NCI-H128 (cell line): Measurements from ENCODE around the gene PGLYRP4.

ENCODE experiments used
- DNase-seq: peaks from one replicate; lab custom pipeline; 2025; ENCODE audit not compliant: unreplicated experiment; lab: John Stamatoyannopoulos, UW

Gene PGLYRP4

DNA sequence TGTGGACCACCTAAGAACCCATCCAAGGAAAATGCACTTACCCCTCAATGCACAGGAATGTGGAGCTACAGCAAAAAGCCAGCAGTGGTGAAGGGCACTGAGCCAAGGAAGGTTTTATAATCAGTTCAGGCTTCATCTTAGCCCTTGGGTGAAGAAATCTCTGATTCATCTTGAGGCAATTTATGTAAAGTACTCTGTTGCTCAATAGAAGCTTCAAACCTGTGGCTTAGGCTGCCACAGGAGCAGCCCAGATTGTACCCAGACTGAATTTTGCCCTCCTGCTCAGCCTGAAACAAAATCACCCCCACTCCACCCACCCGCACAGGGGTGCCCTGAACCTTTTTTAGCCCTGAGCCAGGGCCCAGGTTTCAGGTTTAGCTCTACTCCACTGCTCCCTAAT is 26.9 kb upstream of the PGLYRP4 start, which contains the start of gene S100A12:
Gene S100A12, minus strand, starts transcription at position 111 of the 400 bp plus-strand sequence. CDS start 1,029 bp downstream, outside the sequence.
- no peak for DNase-seq

DNA sequence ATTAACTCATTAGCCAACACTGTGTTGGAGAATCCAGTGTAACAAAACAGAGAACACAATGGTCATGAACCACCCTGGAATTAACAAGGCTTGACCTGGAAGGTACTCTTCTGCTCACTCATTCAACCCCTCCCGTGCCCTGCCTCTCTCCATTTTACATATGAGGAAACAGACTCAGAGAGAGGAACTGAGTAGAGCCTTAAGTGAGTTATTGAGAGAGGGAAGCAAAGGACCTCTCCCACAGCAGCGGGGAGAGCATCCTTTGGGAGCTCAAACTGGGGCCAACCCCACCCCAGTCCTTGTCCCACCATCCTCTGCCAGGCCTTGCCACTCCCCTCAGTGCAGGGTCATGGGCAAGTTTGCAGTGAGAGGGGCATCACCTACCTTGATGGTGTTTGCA is 25.4 kb upstream of the PGLYRP4 start:
- DNase-seq = no peak

DNA sequence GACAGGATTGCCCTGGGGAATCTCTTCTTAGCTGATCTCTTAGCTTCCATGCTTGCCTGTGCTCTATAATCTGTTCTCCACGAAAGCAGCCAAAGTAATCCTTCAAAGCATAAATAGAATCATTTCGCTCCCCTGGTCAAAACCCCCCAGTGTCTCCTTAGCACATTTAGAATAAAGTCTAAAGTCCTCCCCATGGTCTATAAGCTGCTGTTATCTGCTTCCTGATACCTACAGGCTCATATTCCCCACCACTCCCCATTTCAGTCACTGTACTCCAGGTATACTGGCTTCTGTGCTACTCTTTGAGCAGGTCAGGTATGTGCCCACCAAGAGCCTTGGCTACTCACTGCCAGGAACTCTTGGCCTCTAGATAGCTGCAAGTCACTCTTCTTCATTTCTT is 23.9 kb upstream of the PGLYRP4 start:
- DNase-seq = no peak

DNA sequence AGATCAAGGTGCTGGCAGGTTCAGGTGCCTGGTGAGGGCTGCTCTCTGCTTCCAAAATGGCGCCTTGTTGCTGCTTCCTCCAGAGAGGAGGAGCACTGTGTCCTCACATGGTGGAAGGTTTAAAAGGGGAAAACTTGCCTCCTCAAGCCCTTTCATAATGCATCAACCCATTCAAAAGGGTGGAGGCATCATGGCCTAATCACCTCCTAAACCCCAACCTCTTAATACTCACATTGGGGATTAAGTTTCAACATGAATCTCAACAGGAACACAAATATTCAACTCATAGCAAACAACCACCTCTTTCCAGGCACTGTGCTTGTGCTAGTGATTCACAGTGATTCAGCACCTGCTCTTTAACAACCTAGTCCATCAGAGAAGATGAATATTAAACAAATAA is 22.6 kb upstream of the PGLYRP4 start:
- DNase-seq = no peak

DNA sequence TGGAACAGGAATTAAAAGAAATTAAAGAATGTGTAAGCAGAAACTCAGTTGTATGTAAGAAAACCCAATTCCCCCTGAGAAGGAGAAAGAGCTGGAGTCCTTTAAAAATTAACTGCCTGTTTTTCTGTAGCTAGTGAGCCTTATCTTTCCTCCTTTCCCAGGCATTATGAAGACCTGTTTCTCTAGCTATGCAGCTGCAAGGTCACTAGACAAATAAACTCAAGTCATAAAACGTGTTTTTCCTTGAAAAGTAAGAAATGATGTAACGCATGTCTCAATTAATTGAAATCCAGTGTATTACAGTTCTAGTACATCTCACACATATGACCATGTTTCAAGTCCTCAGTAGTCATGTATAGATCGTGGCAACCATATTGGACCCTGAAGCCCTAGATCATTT is 21.5 kb upstream of the PGLYRP4 start:
- DNase-seq = no peak

DNA sequence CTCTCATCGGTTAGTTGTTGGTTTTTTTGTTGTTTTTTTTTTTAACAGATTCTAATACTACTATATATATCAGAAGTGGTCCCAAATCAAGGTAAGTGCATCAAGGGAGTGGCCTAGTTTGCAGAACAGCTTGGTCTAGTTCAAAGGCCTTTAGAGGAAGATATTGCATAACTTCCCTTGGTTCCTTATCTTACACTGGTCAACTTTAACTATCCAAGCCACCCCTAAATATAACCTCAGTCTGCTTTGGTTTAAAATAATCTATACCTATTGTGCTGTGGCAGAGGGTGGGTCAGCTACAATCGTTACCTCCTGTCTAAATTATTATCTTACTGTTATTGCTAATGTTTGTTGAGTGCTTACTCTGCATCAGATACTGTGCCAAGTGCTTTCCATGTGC is 19.9 kb upstream of the PGLYRP4 start:
- DNase-seq = no peak

DNA sequence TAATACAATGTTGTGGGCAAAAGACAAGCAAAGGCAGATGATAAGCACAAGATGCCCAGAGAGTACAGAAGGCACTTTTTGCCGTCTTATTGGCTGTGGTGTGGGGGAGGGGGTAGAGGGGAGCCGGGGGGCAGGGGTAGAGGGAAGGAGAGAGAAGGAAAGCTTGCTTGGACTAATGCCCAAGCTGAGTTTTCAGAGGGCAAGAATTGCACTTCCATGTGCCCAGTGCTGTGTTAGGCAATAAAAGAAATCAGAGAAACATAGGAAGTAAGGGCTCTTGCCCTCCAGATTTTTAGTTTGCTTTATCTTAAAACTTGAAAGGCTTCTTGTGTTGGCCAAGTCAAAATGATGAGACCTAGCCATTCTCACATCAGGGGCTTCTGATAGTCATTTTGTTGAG is 18.4 kb upstream of the PGLYRP4 start:
- no peak for DNase-seq

DNA sequence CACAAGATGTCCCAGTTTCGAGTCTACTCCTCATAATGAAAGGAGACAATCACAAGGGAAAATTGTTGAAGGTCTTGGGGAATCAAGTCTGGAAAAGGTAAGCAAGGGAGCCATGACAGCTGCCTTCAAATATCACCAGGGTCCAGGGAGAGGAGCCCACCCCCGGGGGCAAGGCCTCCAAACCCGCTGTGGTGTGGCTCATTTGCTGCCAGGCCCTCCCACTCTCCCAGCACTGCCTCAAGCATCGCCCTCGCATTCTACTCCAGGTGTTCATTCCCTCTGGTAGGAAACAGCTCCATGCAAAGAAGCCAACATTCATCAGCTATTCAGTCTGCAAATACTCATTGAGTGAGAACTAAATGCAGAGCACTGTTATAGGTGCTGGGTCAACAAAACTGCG is 17.6 kb upstream of the PGLYRP4 start:
- no peak for DNase-seq

DNA sequence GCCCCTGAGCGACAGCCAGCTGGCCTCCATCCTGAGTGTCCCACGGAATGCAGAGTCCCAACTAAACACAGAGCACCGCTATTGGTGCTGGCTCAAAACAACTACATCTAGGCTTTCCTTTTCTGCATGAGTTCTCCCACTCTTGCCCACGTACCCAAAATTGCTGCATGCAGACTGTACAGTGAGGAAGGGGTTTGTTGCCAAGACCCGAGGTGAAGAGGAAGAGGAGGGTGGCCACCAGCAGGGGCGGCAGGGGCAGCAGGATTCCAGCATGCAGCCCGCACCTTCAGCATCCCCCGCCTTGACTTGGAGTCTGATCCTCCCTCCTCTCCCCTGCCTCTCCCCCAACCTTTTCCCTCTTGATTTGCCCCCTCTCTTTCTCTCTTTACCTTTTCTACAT is 17.1 kb upstream of the PGLYRP4 start:
- DNase-seq = no peak

DNA sequence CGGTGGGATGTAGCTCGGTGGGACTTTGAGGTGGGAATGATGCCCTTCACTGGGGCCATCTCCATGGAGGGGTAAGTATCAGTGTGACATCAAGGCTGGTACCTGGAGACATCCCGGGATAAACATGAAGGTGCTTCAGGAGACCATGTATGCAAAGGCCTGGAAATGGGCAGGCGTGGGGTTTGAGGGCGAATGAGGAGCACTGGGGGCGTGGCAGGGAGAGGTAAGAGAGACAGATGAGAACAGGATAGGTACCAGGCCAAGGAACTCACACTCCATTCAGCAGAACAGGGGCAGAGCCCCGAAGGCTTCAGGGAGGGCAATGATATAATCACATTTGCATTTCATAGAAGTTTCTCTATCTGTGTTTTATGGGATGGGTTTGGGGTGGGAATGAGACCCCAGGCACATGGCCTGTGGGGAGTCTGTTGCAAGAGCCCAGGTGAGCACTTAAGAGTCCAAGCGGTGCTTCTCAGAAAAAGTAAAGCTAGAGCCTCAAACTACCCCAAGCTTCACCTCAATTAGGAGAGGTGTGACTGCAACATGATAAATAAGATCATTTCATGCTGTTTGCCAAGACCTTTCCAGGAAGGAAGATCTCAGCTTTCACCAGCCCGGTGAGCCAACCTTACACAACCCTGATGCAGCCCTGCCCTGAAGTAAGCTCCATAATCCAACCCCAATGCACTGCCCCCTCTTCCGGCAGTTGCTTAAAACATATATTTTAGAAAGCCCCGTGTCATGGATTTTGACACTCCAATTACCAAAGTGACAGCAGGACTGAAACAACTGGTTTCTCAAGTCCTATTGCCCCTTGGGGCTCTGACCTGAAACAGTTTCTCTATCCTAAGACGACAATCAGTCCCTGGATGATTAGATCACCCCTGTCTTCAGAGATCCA is 16.4 kb upstream of the PGLYRP4 start:
- no peak for DNase-seq

DNA sequence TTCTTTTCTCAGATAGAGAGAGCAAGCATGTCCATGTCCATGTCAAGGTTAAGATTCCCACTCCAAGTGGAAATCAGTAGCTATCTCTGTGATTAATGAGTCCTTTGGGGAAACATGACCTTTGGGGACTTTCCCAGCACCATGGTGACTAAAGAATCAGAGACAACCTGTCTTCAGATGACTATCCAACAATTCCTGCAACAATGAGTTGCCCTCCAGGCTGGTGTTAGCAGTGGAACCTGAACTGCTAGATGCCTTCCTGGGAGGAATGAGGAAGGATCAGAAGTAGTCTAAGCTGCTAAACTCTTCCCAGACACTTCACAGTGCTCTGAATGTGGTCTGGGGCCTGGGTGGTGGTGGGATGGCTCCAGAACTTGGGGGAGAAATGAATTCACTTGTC is 15.5 kb upstream of the PGLYRP4 start:
- DNase-seq = no peak

DNA sequence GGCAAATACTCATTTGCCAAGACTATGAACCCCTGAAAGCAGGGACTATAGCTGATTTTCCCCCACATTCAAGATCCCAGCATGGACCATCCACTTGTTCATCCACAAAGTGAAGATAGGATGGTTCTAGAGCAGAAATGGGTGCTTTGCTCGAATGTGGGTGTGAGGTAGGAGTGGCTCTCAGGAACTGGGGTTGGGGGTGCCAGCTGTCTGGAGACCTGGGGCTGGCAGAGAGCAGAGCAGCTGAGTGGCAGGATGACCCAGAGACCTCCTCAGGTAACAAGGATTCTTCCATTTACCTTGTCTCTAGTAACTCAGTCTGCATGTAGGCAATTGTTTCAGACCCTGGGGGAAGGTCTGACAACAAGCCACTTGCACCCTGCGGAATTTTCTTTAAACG is 15.0 kb upstream of the PGLYRP4 start:
- DNase-seq = no peak

DNA sequence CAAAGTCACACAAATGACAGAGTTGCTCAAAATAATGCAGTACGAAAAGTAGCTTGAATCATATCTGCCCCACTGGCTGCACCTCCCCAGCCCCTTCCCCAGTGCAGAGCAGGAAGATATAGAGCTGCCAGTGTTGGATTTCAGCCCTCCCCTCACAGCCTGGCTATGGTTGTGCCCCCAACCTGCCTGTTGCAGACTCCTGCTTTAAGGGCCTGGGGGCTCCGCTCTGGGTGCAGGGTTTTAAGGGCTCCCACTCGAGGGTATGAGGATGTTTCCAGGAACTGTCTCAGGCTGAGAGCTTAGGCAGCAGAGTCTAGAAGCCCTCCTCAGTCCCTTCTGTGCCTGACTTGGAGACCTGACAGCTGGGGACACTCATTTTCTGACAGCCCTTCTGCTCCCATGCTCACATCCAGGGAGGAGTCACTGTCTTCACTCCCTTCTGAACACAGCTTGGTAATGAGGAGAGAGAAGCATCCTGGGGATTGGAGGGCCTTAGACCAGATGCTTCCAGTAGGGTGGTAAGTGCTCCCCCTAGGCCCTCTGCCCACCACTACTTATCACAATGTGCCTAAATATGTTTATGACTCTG is 13.6 kb upstream of the PGLYRP4 start:
- no peak for DNase-seq

DNA sequence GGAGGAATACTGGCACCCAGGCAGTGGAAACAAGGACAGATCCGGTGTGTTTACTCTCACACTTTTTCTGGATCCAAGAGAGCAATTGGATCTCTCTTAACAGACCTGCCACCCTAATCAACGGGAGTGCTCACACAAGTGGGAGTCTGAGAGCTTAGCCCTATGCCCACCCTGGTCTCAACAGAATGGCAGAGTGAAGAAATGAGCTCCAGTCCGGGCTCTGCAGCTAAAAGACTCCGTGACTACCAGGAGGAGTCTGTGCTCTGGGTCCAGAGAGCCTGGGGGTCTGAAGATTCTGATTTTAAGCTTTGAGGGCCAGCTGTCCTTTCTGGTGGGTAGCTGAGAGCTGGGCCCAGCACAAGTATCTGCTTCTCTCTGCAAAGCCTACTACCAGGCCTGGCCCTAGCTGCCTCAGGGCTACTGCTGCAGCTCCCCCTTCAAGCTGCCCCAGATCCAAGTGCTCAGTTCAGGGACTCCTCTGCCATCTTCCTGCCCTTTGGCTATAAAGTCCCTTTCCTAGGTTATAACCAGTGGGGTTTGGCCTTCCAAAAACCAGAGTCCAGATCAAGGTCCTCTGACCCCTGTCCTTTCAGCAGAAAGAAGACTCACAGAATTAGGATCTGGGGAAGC is 13.0 kb upstream of the PGLYRP4 start:
- DNase-seq = no peak

DNA sequence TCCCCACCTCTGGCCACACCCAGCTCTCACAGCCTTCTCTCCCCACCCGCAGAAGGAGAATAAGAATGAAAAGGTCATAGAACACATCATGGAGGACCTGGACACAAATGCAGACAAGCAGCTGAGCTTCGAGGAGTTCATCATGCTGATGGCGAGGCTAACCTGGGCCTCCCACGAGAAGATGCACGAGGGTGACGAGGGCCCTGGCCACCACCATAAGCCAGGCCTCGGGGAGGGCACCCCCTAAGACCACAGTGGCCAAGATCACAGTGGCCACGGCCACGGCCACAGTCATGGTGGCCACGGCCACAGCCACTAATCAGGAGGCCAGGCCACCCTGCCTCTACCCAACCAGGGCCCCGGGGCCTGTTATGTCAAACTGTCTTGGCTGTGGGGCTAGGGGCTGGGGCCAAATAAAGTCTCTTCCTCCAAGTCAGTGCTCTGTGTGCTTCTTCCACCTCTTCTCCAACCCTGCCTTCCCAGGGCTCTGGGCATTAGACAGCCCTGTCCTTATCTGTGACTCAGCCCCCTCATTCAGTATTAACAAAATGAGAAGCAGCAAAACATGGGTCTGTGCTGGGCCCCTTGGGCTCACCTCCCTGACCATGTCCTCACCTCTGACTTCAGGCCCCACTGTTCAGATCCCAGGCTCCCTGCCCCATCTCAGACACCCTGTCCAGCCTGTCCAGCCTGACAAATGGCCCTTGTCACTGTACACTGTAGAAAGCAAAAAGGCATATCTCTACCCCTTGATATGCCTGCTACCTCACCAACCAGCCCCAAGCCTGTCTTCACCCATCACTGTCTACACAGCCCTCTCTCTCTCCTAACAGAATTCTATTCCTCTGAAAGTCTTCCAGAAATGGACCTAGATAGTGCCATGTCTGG is 12.2 kb upstream of the PGLYRP4 start:
- DNase-seq = no peak

DNA sequence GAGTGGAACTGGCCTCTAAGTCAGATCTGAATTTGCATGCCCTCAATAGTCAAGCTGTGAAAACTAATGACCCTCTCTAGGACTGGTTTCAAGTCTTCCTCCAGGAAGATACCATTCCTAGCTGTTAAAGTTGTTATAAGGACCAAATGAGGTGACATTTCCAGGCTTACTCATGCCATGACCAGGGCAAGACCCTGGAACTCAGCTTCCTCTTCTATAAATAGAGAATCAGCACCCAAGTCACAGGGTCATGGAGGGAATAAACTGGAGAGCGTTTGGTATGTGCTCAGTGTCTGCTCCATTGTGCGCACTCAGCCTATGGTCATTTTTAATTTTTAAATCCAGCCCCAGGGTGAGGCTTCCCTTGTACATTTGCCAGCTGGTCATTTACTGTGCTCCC is 11.5 kb upstream of the PGLYRP4 start:
- no peak for DNase-seq

DNA sequence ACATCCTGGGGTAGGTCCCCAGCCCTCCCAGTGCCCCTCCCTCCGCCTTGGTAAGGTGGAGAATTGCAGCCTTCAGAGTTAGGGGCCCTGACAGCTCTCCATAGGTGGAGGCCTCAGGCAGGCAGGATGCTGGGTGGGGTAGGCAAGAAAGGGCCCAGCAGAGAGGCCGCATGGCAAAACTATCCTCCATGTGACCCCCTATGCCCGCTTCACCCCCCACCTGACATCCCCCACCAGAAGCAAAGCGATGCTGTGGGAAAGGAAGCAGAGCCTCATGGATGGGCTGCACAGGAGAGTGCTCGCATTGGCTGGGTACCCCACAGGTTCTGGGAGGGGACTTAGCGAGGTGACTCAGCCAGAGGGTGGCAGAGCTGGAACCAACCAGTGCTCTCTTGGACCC is 10.6 kb upstream of the PGLYRP4 start:
- no peak for DNase-seq

DNA sequence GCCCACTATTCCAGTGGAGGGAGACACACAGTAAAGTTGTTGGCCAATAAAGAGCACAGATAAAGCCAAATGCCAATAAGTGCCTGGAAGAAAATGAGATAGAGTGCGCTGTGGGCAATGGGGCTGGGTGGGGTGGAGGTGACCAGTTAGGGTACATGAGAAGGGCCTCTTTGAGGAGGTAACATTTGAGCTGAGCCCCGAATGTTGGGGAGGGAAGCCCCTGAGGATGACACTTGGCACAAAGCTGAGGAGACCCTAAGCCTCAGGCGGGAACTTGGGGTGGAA is 10.0 kb upstream of the PGLYRP4 start:
- no peak for DNase-seq

DNA sequence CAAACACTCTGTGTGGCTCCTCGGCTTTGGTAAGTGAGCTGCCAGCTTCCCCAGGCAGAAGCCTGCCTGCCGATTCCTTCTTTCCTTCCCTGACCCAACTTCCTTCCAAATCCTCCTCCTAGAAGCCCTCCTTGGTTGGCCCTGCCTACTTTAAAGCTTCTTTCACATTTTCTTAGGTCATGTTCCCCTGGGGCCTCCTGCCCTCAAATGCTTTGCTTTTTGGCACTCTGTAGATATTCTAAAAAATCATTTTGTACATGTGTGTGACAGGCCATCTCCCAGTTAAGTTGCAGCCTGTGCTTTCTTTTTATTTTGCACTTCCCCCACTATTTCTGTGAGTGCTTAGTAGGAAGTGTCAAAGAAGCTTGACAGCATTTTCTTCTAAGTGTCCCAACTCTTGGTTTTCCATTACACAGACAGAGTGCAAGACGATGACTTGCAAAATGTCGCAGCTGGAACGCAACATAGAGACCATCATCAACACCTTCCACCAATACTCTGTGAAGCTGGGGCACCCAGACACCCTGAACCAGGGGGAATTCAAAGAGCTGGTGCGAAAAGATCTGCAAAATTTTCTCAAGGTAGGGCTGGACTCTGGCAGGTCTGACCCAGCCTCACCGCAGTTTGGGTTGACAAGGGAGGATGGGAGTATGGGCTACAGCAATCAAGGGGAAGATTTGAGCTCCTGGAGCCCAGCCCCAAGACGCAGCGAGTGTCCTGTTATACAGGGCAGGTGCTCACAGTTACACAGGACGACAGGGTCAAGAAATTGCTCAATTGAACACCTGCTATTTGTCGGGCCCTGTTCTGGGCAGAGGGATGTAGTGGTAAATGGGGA is 9.4 kb upstream of the PGLYRP4 start, which contains the start of gene S100A9:
Gene S100A9, plus strand, starts transcription at position 2 of the 838 bp plus-strand sequence. Its CDS starts 430 bp downstream, at position 432.
- DNase-seq = no peak

DNA sequence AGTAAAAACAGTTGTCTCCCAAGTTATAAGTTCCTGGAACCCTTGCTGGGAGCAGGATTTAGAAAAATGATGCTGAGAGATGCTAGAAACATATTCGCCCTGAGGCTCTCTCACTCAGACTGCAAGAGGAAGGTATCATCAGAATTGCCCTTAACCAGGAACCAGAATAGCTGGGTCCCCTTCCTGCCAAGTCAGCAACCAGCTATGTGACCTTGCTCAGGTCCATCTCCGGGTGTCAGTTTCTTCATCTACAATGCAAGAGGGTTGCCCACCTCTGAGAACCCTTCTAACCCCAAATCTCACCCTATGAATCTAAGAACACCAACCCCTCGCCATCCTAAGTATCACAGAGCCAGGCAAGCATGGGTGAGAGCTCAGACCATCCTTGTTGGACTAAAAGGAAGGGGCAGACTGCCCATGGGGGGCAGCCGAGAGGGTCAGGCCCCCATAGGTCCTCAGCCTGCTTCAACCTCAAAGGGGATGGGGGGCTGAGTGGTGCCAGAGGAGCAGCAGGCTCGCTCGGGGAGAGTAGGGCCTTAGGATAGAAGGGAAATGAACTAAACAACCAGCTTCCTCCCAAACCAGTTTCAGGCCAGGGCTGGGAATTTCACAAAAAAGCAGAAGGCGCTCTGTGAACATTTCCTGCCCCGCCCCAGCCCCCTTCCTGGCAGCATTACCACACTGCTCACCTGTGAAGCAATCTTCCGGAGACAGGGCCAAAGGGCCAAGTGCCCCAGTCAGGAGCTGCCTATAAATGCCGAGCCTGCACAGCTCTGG is 8.6 kb upstream of the PGLYRP4 start:
- DNase-seq = no peak
